GM21737 (cell line): Measurements from ENCODE around the gene BRK1.
"Not testable (repeated sequence)": the region's sequence is repeated elsewhere in the genome, so short reads cannot be mapped to it uniquely, and the experiment has no call there.

Experiments
- ATAC-seq: cut with Tn5 transposase; IDR thresholded peaks from one replicate; pipeline ENCODE4 v1.9.1; 2021; ENCODE audit warnings: mild to moderate bottlenecking, moderate library complexity; ENCODE audit not compliant: unreplicated experiment

The BRK1 gene

DNA sequence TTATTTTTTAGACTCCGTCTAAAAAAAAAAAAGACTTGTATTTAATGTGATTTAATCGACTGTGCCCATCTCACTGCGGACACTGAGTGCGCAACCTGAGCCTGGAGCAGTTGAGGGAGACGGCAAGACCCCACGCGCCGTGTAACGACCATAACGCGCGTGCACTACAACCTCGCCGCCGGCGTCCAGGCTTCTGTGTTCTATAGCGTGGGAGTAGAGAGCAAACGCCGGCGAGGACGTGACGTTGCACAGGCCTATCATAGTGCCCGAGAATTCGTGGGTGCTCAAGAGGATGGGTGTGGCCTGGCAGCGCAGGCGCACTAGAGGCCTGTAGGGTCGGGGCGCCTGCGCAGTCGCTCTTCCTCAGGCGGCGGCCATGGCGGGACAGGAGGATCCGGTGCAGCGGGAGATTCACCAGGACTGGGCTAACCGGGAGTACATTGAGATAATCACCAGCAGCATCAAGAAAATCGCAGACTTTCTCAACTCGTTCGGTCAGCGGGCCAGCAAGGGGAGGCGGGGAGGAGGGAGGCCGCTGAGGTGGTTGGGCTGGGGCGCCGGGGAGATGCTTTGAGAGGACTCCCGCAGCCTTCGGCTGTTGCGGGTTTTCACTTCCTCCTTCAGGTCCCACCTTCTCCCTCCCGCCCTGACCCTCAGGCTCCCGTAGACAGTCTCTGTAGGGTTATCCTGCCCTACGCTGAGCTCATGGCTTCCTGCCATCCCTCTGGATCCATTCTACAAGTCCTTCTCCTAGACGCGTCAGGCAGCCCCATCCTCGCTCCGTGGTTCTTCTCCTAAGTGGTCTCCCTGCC lies at the start of gene BRK1:
TSS of gene BRK1 (plus strand) at position 350 of the 812 bp plus-strand sequence. CDS start at position 377, 27 bp downstream.
- peak; percentile 94 for ATAC-seq

GRCh38 chr3:10070077-10070476 lies 45.4 kb upstream of the BRK1 start:
- ATAC-seq, result not testable (repeated sequence)

DNA sequence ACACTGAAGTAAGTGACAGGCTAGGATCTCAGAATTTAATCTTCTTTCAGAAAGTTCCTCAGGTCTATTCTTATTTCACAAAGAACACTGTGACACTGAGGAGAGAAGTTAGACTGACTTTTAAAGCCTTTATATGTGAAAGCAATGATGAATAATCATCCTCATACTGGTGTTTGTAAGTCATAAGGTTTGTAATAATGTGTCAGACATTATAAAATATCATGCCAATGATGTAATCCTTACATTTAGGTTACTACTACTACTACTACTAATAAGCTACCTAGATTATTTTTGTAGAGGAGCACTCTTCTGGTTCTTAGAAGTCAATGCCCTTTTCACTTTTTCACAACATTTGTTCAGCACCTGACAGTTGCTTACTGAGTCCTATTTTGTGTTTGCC lies 40.8 kb upstream of the BRK1 start:
- ATAC-seq, result no peak

DNA sequence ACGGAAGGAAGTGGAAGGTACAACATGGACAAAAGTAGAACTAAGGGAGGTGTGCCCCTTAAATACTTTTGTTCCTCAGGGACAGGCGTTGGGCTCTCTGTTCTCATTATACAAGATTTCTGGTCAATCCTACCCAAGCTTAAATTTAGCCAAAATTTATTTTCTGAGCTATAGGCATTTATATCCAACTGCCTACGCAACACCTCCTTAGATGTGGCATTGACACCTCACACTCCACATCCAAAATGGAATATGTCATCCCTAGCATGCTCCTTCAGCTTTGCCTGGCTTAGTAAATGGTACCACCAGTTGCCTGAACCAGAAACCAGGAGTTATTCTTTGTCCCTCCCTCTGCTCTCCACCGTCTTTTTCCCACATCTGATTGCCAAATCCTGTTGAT lies 33.6 kb upstream of the BRK1 start:
- ATAC-seq, result no peak

GRCh38 chr3:10085738-10086137 lies 29.7 kb upstream of the BRK1 start:
- no peak for ATAC-seq

DNA sequence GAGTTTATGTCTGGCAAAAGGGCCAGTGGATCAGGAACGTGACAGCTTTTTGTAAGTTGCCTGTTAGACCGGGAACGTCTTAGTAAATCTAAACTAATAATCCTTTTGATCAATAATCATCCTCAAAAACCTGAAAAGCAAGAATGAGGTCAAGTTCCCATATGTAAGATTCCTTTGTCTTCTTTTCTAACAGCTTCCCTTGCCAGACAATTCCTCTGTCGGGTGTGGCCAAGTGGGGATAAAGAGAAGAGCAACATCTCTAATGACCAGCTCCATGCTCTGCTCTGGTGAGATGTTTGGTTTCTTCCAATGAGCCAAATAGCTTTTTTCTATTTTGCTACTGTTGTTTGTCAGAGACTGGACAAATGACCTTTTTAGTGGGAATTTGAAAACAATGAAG lies 27.2 kb upstream of the BRK1 start:
- ATAC-seq, result no peak

GRCh38 chr3:10090179-10090578 lies 25.3 kb upstream of the BRK1 start:
- no peak for ATAC-seq

DNA sequence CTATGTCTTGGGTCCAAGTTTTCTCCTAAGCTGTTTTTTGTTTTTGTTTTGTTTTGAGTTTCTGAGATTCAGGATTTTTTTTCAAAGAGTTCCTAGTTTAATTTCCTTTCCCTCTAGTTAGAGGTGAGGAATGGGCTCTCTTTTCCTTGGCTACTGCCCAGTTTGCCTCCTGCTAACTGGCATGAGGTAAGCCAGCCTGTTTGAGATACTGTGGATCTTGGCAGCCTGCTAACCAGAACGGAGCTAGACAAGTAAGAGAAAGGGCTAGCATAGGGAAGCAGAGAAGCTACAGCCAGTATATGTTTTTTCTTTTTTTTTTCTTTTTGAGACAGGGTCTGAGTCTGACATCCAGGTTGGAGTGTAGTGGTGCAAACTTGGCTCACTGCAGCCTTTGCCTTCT lies 24.7 kb upstream of the BRK1 start:
- ATAC-seq, result not testable (repeated sequence)

DNA sequence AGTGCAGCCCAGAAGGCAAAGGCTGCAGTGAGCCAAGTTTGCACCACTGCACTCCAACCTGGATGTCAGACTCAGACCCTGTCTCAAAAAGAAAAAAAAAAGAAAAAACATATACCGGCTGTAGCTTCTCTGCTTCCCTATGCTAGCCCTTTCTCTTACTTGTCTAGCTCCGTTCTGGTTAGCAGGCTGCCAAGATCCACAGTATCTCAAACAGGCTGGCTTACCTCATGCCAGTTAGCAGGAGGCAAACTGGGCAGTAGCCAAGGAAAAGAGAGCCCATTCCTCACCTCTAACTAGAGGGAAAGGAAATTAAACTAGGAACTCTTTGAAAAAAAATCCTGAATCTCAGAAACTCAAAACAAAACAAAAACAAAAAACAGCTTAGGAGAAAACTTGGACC lies 24.1 kb upstream of the BRK1 start:
- not testable (repeated sequence) for ATAC-seq

DNA sequence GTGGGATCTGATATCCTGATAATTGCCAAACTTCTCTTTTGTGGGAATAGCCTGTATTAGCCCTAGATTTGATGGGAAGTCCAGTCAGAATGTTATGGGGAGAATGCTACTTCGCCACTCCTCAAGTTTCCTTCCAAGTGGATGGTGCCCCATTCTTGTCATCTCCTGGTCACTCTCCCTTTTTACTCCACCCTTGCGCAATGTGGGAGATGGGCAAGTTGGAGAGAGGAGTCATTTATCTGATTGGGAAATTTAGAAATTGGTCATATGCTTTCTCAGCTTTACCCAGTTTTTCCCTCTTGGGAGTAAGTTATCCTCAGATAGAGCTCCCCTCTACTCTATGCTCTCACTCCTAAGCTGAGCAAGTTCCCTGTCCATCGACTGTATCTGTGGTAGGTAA lies 21.8 kb upstream of the BRK1 start:
- no peak for ATAC-seq

- ATAC-seq, result no peak
Observed at GRCh38 chr3:10099041-10099440, 16.4 kb upstream of the BRK1 start.

GRCh38 chr3:10106919-10107318 lies 8.6 kb upstream of the BRK1 start:
- ATAC-seq, result no peak

DNA sequence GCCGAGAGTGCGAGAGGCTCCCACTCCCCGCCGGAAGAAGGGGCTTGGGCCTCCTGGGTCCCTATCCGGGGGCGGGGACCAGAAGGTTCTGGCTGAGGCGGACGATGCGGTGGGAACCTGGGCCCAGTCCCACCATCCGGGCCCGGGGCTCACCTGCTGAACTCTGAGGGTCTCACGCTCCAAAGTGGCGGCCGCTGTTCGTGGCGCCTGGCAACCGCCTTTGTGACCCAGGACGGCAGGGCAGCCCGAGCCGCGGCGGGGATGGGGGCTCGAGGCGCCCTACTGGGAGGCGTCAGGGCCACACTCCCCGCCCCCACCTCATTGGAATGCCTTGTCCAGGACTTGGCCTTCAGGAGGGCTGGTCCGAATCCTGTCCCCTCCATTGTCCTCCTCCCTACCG lies 7.4 kb upstream of the BRK1 start, which contains the start of gene FANCD2OS:
TSS of gene FANCD2OS (minus strand) at position 165 of the 400 bp plus-strand sequence. CDS start 3,481 bp downstream, outside the sequence.
- no peak for ATAC-seq

- no peak for ATAC-seq
Observed at GRCh38 chr3:10116138-10116460, 624 bp downstream of the BRK1 start.

GRCh38 chr3:10116928-10117327 lies 1.5 kb downstream of the BRK1 start:
- ATAC-seq, result no peak

- ATAC-seq, result no peak
Observed at GRCh38 chr3:10119376-10119775, 3.9 kb downstream of the BRK1 start.

- no peak for ATAC-seq
Observed at GRCh38 chr3:10121064-10121463, 5.6 kb downstream of the BRK1 start.

GRCh38 chr3:10122724-10123123 lies 7.2 kb downstream of the BRK1 start:
- ATAC-seq, result no peak

- not testable (repeated sequence) for ATAC-seq
Observed at GRCh38 chr3:10135872-10136271, 20.4 kb downstream of the BRK1 start.

DNA sequence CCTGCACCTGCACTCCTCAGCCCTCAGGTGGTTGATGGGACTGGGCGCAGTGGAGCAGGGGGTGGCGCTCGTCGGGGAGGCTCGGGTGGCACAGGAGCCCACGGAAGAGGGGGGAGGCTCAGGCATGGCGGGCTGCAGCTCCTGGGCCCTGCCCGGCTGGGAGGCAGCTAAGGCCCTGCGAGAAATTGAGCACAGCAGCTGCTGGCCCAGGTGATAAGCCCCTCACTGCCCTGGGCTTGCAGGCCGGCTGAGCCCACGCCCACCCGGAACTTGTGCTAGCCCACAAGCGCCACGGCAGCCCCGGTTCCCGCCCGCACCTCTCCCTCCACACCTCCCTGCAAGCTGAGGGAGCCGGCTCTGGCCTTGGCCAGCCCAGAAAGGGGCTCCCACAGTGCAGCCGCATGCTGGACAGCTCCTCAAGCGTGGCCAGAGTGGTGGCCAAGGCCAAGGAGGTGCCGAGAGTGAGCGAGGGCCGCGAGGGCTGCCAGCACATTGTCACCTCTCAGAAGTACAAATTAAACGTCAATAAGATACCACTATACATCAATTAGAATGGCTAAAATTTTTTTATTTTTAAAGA lies 21.0 kb downstream of the BRK1 start:
- no peak for ATAC-seq

- no peak for ATAC-seq
Observed at GRCh38 chr3:10137178-10137577, 21.7 kb downstream of the BRK1 start.

- ATAC-seq, result no peak
Observed at GRCh38 chr3:10140996-10141546, 25.6 kb downstream of the BRK1 start.
